ENCODE results near the gene CDKAL1. TPM values are rescaled to one million over a fixed set of nuclear protein-coding genes. Genes with fewer than 3 reads are reported as not detected.

CDKAL1 gene
- total and polyA plus RNA-seq, 2 of the 13 experiments (the other 11 are each of a cell fraction or from before 2014, with no cell fraction given): 9.5 to 27.7 TPM

GRCh38 chr6:20630617-20631548 lies 96.6 kb downstream of the CDKAL1 start (continued):
- TF ChIP-seq ZNF280D (CRISPR knock-in tag; IDR thresholded peaks at IDR 0.05) (no peak), KLF15 (CRISPR knock-in tag; IDR thresholded peaks at IDR 0.05; ENCODE audit: borderline replicate concordance) (no peak), ZNF281 (CRISPR knock-in tag; IDR thresholded peaks at IDR 0.05; ENCODE audit: borderline replicate concordance) (no peak), TCF12 (IDR thresholded peaks at IDR 0.05) (no peak), TCF12 (CRISPR knock-in tag; IDR thresholded peaks at IDR 0.05) (0 out of 2 replicates have a peak, but pooled peaks have one; percentile 59), PHF5A (CRISPR knock-in tag; IDR thresholded peaks at IDR 0.05; ENCODE audit: low read depth, unreplicated experiment) (no peak), ATF4 (CRISPR knock-in tag; IDR thresholded peaks at IDR 0.05) (peak in 1 of 2 experiments; percentile 84; a peak in 2 of 4 replicates), ZNF609 (CRISPR knock-in tag; IDR thresholded peaks at IDR 0.05; ENCODE audit: borderline replicate concordance) (peak; percentile 58; the same call in 1 of the 2 replicates), ZNF232 (CRISPR knock-in tag; IDR thresholded peaks at IDR 0.05; ENCODE audit: borderline replicate concordance) (no peak), HMG20A (CRISPR knock-in tag; IDR thresholded peaks at IDR 0.05; ENCODE audit: borderline replicate concordance) (peak; percentile 86), MAX (IDR thresholded peaks at IDR 0.05) (0 out of 2 replicates have a peak, but pooled peaks have one; percentile 33), LCORL (IDR thresholded peaks at IDR 0.05) (0 out of 2 replicates have a peak, but pooled peaks have one; percentile 32), LCORL (CRISPR knock-in tag; IDR thresholded peaks at IDR 0.05) (peak; percentile 83), TEAD2 (CRISPR knock-in tag; IDR thresholded peaks at IDR 0.05) (no peak), SSRP1 (CRISPR knock-in tag; IDR thresholded peaks at IDR 0.05) (0 out of 2 replicates have a peak, but pooled peaks have one; percentile 69)
